AML-193 (cell line): ENCODE data around the gene FAM228B.

Experiments used
- DNase-seq, 2 experiments: peaks; one replicate each; lab custom pipeline; 2025; lab: John Stamatoyannopoulos, UW

FAM228B gene

GRCh38 chr2:24204505-24204904 lies 81.2 kb downstream of the FAM228B start:
- no peak for DNase-seq

GRCh38 chr2:24205131-24205530 lies 81.9 kb downstream of the FAM228B start:
- no peak for DNase-seq

- DNase-seq: no peak
Observed at GRCh38 chr2:24206242-24206641, 83.0 kb downstream of the FAM228B start.

- no peak for DNase-seq
Observed at GRCh38 chr2:24206714-24207113, 83.4 kb downstream of the FAM228B start.

- no peak for DNase-seq
Observed at GRCh38 chr2:24207359-24207758, 84.1 kb downstream of the FAM228B start.

- DNase-seq: no peak
Observed at GRCh38 chr2:24208490-24208889, 85.2 kb downstream of the FAM228B start.

- DNase-seq: no peak
Observed at GRCh38 chr2:24209389-24210105, 86.3 kb downstream of the FAM228B start.

- no peak for DNase-seq
Observed at GRCh38 chr2:24210106-24210455, 86.8 kb downstream of the FAM228B start.

GRCh38 chr2:24210723-24211122 lies 87.5 kb downstream of the FAM228B start:
- DNase-seq: no peak

GRCh38 chr2:24211408-24211807 lies 88.1 kb downstream of the FAM228B start:
- DNase-seq: no peak

GRCh38 chr2:24214880-24215279 lies 91.6 kb downstream of the FAM228B start:
- no peak for DNase-seq
